K562 (cell line): ENCODE data around the gene COL9A3. TPM values are rescaled to one million over a fixed set of nuclear protein-coding genes. Genes with fewer than 3 reads are reported as not detected.

Experiments
- CTCF ChIP-seq, 3 experiments: IDR thresholded peaks in 2 of 3; conservative IDR thresholded peaks in 1 of 3; 2 replicates each; pipeline ENCODE4 v1.5.1; 2011 to 2012; ENCODE audit warnings: low read length in 3 of 3, mild to moderate bottlenecking in 3 of 3, control low read depth in 2 of 3, improper control_type of control experiment in 1 of 3, inconsistent platforms in 1 of 3, low read depth in 1 of 3, mixed read lengths in 1 of 3, moderate library complexity in 1 of 3; ENCODE audit not compliant: insufficient read depth in 2 of 3
- MAFK ChIP-seq: IDR thresholded peaks from 2 replicates; pipeline ENCODE4 v1.6.1; 2011; ENCODE audit warnings: low read length, improper control_type of control experiment
- MEF2A ChIP-seq: IDR thresholded peaks from 2 replicates; pipeline ENCODE4 v1.6.1; 2011; ENCODE audit warnings: low read depth, mild to moderate bottlenecking, low read length, moderate library complexity; ENCODE audit not compliant: control insufficient read depth
- NELFE ChIP-seq: IDR thresholded peaks from 2 replicates; pipeline ENCODE4 v1.6.1; 2011; ENCODE audit warnings: mild to moderate bottlenecking; ENCODE audit not compliant: insufficient read depth, insufficient read length
- OTX1 ChIP-seq: fragments of 450-650 bp; formaldehyde crosslinking; IDR thresholded peaks from 2 replicates; pipeline ENCODE4 v1.4.0; 2022; ENCODE audit warnings: mild to moderate bottlenecking
- PKNOX1 ChIP-seq: fragments of 450-650 bp; IDR thresholded peaks from 2 replicates; pipeline ENCODE4 v1.6.1; 2016
- PRDM10 ChIP-seq: fragments of 450-650 bp; IDR thresholded peaks from 2 replicates; pipeline ENCODE4 v1.6.1; 2018; ENCODE audit not compliant: partially characterized antibody
- RAD21 ChIP-seq, 2 experiments: fragments of 250-450 bp in 1 of 2; fragments of 450-650 bp in 1 of 2; sonication (Bioruptor Pico) in 1 of 2; formaldehyde crosslinking in 1 of 2; IDR thresholded peaks in 1 of 2; conservative IDR thresholded peaks in 1 of 2; 2 replicates each; pipeline versions ENCODE4 v1.4.0 to v1.8.0; 2020 to 2022; ENCODE audit warnings: mild to moderate bottlenecking in 2 of 2, moderate library complexity in 1 of 2
- SIRT6 ChIP-seq: IDR thresholded peaks from one replicate; pipeline ENCODE4 v1.6.1; 2012; ENCODE audit warnings: low read depth, mild to moderate bottlenecking, control low read depth, inconsistent platforms, low read length, moderate library complexity
- TEAD2 ChIP-seq: fragments of 450-650 bp; IDR thresholded peaks from 2 replicates; pipeline ENCODE4 v1.6.1; 2016; ENCODE audit warnings: missing genetic modification characterization, control low read depth, missing compliant biosample characterization
- THRAP3 ChIP-seq: fragments of 450-650 bp; IDR thresholded peaks from 2 replicates; pipeline ENCODE4 v1.6.1; 2016; ENCODE audit warnings: mild to moderate bottlenecking, inconsistent platforms, borderline replicate concordance
- ZBTB26 ChIP-seq: fragments of 450-650 bp; formaldehyde crosslinking; IDR thresholded peaks from 2 replicates; pipeline ENCODE4 v1.4.0; 2022; ENCODE audit warnings: missing genetic modification characterization
- ZEB2 ChIP-seq: fragments of 450-650 bp; IDR thresholded peaks from 2 replicates; pipeline ENCODE4 v1.6.1; 2016
- ZNF133 ChIP-seq: fragments of 250-450 bp; sonication (Bioruptor Pico); IDR thresholded peaks from 2 replicates; pipeline ENCODE4 v1.4.0; 2020; ENCODE audit warnings: mild to moderate bottlenecking
- ZNF143 ChIP-seq: sonication (generic); formaldehyde crosslinking; IDR thresholded peaks from 2 replicates; pipeline ENCODE4 v1.9.0; 2022; ENCODE audit warnings: mild to moderate bottlenecking, missing genetic modification reagents
- ZNF3 ChIP-seq: fragments of 250-450 bp; sonication (Bioruptor Pico); IDR thresholded peaks from 2 replicates; pipeline ENCODE4 v1.5.0; 2021; ENCODE audit warnings: mild to moderate bottlenecking, moderate library complexity
- ZNF512 ChIP-seq: IDR thresholded peaks from 2 replicates; pipeline ENCODE4 v1.6.1; 2016; ENCODE audit warnings: missing genetic modification characterization, missing compliant biosample characterization
- polyA plus RNA-seq, 8 experiments: library from polyadenylated mRNA; depleted of rRNA in 4 of 8; stranded (reverse) in 5 of 8; unstranded in 3 of 8; fragments of >200 nt; fragmentation: Nextera tagmentation in 2 of 8; fragmentation: Illumina TruSeq in 1 of 8; extraction: Ambion mirVana in 2 of 8; extraction: Trizol in 1 of 8; gene quantifications; 2 replicates each; pipeline versions ENCODE4 v1.2.1 to v1.2.3, GENCODE V29; 2011 to 2014; ENCODE audit warnings: inconsistent platforms in 1 of 8, missing spikeins in 1 of 8
- total RNA-seq, 7 experiments: library from RNA; depleted of rRNA in 6 of 7; stranded (reverse); fragments of >200 nt in 6 of 7; fragmentation: Illumina TruSeq in 2 of 7; extraction: Trizol in 2 of 7; gene quantifications; 2 replicates each; pipeline versions ENCODE4 v1.2.1 to v1.2.3, GENCODE V29; 2011 to 2021; ENCODE audit warnings: low replicate concordance in 1 of 7

The COL9A3 gene
- total and polyA plus RNA-seq, 9 of the 15 experiments (the other 6 are each of a cell fraction or from before 2014, with no cell fraction given) = 0.14 to 3.6 (median 0.88) TPM; not detected in 1

GRCh38 chr20:62782149-62782892, 34.5 kb upstream of the COL9A3 start (continued):
- TF ChIP-seq CTCF (IDR thresholded peaks at IDR 0.05 in 2 of 3, conservative IDR thresholded peaks at IDR 0.05 in 1 of 3; ENCODE audit: insufficient read depth in 2 of 3, low read depth in 1 of 3, low read length in 3 of 3) (peak; percentile 49 to 58 (median 52); a peak in 4 of 6 replicates), TEAD2 (tag) (no peak), MEF2A (no peak), ZNF512 (tag) (no peak), PRDM10 (peak; percentile 25), MAFK (no peak), THRAP3 (no peak), PKNOX1 (peak; percentile 32; the same call in 1 of the 2 replicates), OTX1 (CRISPR knock-in tag) (no peak), ZEB2 (no peak), ZNF133 (no peak), ZNF3 (CRISPR knock-in tag) (no peak), ZBTB26 (CRISPR knock-in tag) (no peak), NELFE (no peak), SIRT6 (no peak), RAD21 (CRISPR knock-in tag; conservative IDR thresholded peaks at IDR 0.05 in 1 of 2, IDR thresholded peaks at IDR 0.05 in 1 of 2) (peak in 1 of 2 experiments; percentile 43; a peak in 1 of 4 replicates), ZNF143 (no peak)
